GM10266 (cell line): ENCODE data around the gene TERT.

Experiments used
- DNase-seq: peaks from one replicate; pipeline ENCODE4 v3.0.0; 2012; ENCODE audit errors: extremely low spot score
- CTCF ChIP-seq: IDR thresholded peaks from 2 replicates; pipeline ENCODE4 v1.5.1; 2012; ENCODE audit warnings: mild to moderate bottlenecking, low read depth; ENCODE audit not compliant: control insufficient read depth, insufficient read depth; ENCODE audit errors: missing control alignments

TERT gene

DNA sequence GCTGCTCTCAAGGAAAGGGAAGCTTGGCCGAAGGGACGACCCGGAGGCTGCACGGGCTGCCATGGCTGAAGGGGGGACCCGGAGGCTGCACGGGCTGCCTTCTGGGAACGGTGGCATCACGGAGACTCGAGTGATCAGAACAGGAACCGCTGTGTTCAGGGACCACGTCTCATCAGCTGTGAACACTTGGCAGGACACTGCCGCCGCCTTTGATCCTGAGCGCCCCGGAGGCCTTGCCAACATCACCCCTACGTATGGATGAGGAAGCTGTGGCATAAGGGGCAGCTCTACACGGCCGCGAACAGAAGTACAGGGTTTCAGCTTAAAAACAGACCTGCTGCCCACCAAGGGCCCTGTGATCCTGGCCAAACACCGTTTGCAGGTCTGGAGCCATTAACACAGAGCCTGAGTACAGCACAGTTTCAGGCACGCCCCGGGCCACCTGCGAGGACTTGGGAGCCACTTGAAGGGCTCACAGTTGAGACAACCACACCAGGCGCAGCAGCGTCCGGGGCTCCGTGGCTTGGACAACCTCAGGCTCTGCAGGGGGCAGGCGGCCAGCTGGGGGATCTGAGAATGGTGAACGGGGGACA is 23.9 kb upstream of the TERT start:
- DNase-seq: no peak
- TF ChIP-seq CTCF: no peak

DNA sequence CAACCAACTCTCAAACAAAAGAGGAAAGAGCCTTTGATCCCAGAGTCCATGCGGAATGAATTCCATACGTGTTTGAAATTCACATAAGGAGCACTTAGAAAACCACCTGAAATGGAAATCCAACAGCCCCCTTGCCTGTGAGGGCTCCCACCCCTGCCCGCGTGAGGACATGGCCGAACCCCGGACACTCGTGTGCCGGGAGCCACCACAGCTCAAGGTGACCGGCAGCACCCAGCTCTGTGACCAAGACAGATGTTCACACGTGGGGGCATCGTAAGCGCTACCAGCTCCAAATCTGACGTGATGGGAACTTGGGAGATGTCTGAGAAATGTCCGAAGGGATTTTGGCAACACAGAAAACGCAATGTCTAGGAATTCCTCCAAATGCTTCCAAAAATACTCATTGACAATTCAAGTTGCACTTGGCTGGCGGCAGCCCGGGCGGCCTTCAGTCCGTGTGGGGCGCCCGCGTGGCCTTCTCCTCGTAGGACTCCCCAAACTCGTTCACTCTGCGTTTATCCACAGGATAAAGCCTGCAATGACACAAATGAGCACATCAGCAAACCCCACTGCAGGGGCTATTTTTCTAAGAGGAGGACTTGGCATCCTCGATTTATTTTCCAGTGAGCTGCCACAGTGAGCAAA is 23.2 kb upstream of the TERT start:
- TF ChIP-seq CTCF: no peak
- no peak for DNase-seq

- TF ChIP-seq CTCF: no peak
- DNase-seq: no peak
Observed at GRCh38 chr5:1316588-1317340, 21.9 kb upstream of the TERT start.

- no peak for TF ChIP-seq CTCF
- DNase-seq: peak; percentile 86
Observed at GRCh38 chr5:1315709-1316587, 21.1 kb upstream of the TERT start.

GRCh38 chr5:1315018-1315708 is 20.3 kb upstream of the TERT start:
- no peak for DNase-seq
- TF ChIP-seq CTCF: no peak

- no peak for TF ChIP-seq CTCF
- no peak for DNase-seq
Observed at GRCh38 chr5:1314564-1314982, 19.7 kb upstream of the TERT start.
